Activated T-helper 9 cell treated with anti-CD3 and anti-CD28 coated beads, Interleukin-2, amount 50 U/mL, for 16 hours (primary cell): ENCODE measurements around the gene INSYN1.
"Not testable (repeated sequence)": the region's sequence is repeated elsewhere in the genome, so short reads cannot be mapped to it uniquely, and the experiment has no call there.

ENCODE experiments used
- DNase-seq: peaks from one replicate; pipeline ENCODE4 v3.0.0-alpha.2; 2020; ENCODE audit warnings: low read depth

Gene INSYN1

DNA sequence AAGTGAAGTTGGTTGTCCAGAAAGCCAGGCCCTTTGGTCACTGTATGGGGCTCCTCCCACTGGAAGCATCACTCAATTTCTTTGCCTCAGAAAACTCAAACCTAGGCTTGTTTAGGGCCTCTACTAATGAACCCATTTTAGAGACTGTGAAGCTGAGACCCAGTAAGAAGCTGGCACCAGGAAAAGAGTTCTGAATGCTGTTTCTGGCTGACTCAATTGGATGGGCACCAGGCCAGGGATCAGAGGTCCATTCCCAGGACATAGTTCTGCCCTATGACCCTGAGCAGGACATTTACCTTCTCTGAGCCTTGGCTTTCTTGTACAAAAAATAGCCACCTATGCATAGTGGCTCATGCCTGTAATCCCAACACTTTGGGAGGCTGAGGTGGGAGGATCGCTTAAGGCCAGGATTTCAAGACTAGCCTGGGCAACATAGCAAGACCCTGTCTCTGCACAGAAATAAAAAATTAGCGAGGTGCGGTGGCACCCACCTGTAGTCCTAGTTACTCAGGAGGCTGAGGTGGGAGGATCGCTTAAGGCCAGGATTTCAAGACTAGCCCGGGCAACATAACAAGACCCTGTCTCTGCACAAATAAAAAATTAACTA lies 38.4 kb downstream of the INSYN1 start:
- no peak for DNase-seq

DNA sequence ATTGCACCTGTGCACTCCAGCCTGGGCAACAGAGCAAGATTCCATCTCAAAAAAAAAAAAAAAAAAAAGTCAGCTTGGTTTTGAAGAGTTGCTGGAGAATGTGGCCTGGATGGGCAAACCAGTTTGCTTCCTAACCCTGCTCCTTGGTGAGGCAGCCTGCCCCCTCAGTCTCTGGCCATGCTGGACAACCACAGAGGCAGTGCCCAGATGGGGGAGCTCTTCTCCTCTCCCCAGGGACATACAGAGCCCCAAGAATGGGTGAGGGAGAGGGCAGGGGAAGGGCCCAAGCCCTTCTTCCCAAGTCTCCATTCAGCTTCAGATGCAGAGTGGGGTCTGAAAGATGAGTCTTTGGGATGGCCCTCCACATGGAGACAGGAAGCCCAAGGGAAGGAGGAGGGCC lies 41.0 kb downstream of the INSYN1 start:
- no peak for DNase-seq

DNA sequence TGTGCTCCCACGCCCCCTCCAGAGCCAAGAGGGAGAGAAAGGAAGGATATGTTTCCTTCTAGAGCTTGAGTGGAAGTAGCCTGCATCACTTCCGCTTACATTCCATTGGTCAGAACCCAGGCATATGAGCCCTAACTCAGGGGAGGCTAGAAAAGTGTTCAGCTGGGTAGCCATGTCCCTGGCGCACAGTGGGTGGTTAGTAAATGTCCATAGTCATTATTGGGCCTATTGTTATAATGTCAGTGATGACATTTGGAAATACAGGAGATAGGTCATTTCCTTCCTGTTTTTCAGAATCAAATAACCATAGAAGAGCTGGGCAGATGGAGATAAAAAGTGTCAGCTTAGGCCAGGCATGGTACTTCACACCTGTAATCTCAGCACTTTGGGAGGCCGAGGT lies 41.6 kb downstream of the INSYN1 start:
- DNase-seq = no peak

DNA sequence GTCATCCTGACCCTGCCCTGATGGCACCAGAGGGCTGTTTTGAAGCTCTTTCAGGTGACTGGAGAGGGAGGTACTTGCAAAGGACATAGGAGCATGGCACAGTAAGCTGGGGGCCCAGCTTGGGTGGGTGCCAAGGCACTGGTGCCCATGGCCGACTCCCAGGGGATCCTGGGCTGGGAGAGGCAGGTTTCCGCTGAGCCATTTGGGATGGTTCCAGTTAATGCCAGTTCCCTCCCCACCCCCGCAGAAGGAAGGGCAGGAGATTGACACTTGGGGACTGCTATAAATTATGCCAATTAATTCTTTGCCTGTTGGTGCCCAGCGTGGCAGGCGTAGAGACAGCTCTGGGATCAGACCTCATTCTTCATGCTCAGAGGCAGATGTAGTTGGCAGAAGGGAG lies 42.8 kb downstream of the INSYN1 start:
- DNase-seq = no peak

DNA sequence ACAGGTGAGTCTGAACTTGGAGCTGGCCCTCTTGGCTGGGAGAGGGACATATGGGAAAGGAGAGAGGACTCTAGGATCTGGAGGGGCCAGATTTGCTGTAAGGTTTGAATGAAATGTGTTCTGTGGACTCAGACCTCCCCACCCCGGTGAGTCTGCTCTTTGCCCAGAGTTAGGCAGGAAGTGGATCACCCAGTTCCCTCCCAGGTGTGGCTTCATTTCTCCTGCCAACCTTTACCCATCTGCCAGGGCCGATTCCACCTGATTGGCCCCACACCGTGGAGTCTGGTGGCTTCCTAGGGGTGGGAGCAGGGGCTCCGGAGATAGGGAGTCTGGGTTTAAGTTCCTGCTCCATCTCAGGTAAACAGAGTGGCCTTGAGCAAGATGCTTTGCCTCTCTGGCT lies 43.5 kb downstream of the INSYN1 start:
- no peak for DNase-seq

DNA sequence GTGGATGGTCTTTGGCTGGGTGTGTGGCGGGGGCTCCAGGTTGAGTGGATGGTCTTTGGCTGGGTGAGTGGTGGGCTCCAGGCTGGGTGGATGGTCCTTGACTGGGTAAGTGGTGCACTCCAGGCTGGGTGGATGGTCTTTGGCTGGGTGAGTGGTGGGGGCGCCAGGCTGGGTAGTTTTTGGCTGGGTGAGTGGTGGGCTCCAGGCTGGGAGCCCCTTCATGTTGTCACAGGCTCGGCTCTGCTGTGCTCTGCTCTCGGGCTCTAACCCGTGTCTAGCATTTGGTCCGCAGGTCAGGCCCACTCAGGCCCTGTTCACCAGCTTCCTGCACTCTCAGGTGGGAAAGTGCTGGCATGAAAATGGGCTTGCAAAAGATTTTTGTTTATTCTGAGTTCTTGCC lies 43.9 kb downstream of the INSYN1 start:
- no peak for DNase-seq

- no peak for DNase-seq
Measured at GRCh38 chr15:73708691-73709090, 44.5 kb downstream of the INSYN1 start.

- DNase-seq = peak; percentile 45
Measured at GRCh38 chr15:73704869-73705645, 48.1 kb downstream of the INSYN1 start.

- not testable (repeated sequence) for DNase-seq
Measured at GRCh38 chr15:73704142-73704868, 48.8 kb downstream of the INSYN1 start.

DNA sequence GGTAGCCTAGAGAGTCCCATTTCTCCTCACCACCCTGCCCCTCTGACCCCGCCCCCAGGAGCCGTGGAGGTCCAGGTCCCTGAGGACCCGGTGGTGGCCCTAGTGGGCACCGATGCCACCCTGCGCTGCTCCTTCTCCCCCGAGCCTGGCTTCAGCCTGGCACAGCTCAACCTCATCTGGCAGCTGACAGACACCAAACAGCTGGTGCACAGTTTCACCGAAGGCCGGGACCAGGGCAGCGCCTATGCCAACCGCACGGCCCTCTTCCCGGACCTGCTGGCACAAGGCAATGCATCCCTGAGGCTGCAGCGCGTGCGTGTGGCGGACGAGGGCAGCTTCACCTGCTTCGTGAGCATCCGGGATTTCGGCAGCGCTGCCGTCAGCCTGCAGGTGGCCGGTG lies 49.5 kb downstream of the INSYN1 start:
- not testable (repeated sequence) for DNase-seq

DNA sequence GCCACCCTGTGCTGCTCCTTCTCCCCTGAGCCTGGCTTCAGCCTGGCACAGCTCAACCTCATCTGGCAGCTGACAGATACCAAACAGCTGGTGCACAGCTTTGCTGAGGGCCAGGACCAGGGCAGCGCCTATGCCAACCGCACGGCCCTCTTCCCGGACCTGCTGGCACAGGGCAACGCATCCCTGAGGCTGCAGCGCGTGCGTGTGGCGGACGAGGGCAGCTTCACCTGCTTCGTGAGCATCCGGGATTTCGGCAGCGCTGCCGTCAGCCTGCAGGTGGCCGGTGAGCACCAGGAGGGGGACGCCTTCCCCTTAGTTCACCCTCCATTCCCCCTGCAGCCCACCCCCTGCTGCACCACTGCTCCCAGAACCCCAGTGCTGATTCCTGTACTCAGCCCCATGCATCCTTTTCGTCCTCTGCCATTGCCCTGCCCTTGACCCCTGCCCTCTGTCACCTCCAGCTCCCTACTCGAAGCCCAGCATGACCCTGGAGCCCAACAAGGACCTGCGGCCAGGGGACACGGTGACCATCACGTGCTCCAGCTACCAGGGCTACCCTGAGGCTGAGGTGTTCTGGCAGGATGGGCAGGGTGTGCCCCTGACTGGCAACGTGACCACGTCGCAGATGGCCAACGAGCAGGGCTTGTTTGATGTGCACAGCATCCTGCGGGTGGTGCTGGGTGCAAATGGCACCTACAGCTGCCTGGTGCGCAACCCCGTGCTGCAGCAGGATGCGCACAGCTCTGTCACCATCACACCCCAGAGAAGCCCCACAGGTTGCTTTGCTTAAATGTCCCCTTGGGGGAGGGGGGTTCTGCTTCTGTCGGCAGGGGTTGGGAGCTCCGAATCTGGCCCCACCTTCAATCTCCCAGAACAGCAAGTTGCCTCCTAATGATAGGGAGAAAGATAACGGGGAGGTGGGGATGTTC lies 50.6 kb downstream of the INSYN1 start:
- DNase-seq = not testable (repeated sequence)

GRCh38 chr15:73700041-73700842 lies 52.9 kb downstream of the INSYN1 start:
- peak; percentile 61 for DNase-seq

DNA sequence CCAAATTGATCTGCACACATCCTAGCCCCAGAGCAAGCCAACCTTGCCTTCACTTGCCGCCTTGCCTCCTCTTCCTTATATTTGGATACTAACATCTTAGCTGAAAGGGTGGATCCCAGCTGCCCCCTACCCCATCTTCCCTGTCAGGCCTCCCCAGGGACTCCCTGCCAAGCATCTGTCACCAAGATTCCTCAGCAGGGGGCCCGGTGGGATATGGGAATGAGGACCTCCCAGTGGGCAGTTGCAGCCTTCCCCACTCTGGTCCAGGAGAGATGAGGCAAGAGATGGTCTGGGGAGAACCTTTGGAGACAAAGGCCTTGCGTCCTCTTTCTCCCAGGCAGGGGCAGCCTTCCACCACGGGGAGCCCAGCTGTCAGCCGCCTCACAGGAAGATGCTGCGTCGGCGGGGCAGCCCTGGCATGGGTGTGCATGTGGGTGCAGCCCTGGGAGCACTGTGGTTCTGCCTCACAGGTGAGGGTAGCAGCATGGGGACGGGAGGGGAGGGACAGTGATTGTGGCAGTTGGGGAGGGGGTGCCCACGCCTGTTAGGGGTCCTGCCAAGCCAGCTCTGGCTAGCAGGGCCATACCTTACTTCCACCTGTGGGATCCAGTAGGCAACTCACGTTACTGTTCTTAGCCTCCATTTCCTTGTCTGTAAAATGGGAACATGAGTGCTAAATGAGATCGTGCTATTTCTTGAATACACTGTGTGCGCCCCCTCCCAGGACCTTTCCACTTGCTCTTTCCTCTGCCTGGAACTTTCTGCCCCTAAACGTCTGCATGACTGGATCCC lies 53.7 kb downstream of the INSYN1 start:
- DNase-seq = no peak

DNA sequence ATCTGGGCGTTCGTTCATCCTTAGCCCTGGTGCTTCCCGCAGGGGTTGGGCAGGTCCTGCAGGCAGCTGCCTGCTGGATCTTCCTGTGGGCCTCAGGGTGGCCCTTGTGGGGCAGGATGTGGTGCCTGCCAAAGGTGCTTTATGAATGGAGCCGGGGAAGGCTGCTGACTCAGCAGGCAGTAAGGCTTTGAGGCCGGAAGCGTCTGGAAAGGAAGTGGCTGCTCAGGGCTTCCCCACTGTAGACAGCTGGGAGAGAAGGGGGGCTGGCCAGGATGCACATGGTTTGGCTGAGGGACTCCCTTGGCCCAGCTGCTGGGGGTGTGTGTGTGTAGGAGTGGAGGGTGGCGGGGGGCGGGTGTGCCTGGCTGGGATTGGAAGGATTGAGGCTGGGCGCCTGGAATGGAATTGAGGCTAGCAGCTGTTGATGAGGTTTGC lies 56.1 kb downstream of the INSYN1 start:
- peak; percentile 59 for DNase-seq

DNA sequence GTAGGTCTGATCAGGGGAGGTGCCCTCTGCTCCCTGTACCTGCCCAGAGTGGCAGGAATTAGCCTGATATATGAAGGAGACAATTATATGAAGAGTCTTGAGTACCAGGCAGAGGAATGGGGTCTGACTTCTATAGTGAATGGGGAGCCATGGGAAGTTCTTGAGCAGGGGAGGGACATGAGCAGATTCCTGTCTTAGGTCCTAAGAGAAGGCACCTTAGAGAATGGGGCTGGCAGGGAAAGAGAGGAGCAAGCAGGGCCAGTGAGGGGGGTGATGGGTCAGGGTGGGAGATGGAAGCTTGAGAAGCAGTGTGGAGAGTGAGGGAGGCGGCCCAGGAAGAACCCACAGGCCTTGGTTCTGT lies 56.5 kb downstream of the INSYN1 start:
- no peak for DNase-seq

- no peak for DNase-seq
Measured at GRCh38 chr15:73695773-73696640, 57.1 kb downstream of the INSYN1 start.

GRCh38 chr15:73694419-73694818 lies 58.7 kb downstream of the INSYN1 start:
- no peak for DNase-seq

DNA sequence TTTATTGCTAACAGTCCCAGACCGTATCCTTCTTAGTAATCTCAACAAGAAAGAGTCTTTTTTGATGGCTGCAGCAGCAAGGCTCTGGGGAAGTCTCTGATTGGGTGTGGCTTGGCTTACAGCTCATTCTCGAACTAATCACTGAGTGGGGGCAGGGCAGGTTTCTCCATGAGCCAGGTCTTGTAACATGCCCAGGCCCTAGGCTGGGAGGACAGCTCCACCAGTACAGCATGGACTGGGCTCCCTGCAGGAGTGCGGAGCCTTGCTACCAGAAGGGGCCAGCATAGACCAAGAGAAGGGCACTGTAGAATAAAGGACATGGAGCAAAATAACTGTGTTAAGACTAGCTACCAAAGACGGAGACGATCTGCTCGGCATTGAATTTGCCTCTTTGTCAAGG lies 61.8 kb downstream of the INSYN1 start:
- no peak for DNase-seq

GRCh38 chr15:73688455-73688854 lies 64.7 kb downstream of the INSYN1 start:
- DNase-seq = no peak
